Measurements from ENCODE around the gene ANKS3.

DNA sequence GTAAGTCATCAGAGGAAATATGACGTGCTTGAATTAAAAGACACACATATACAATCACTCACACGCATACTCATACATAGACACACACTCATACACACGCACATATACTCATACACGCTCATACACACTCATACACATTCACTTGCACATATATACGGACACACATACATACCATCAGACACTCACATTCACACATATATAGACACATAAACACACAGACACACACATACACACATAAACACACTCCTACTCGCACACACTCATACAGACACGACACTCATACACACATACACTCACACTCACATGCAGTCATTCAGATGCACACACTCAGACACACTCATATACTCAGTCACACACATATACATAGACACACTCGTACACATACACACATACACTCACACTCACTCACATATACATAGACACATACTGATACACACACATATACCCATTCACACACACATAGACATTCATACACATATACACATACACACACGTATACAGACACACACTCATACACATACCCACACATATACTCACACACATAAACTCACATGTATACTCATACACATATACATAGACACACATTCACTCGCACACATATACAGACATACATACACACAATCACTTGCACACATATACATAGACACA lies 65.6 kb downstream of the ANKS3 start:
- TF ChIP-seq, protein P1, sequence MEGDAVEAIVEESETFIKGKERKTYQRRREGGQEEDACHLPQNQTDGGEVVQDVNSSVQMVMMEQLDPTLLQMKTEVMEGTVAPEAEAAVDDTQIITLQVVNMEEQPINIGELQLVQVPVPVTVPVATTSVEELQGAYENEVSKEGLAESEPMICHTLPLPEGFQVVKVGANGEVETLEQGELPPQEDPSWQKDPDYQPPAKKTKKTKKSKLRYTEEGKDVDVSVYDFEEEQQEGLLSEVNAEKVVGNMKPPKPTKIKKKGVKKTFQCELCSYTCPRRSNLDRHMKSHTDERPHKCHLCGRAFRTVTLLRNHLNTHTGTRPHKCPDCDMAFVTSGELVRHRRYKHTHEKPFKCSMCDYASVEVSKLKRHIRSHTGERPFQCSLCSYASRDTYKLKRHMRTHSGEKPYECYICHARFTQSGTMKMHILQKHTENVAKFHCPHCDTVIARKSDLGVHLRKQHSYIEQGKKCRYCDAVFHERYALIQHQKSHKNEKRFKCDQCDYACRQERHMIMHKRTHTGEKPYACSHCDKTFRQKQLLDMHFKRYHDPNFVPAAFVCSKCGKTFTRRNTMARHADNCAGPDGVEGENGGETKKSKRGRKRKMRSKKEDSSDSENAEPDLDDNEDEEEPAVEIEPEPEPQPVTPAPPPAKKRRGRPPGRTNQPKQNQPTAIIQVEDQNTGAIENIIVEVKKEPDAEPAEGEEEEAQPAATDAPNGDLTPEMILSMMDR (IDR thresholded peaks at IDR 0.05): no peak
- no peak for TF ChIP-seq POLR2A (IDR thresholded peaks at IDR 0.05)
- TF ChIP-seq EP300 (IDR thresholded peaks at IDR 0.05): no peak
- no peak for TF ChIP-seq POLR2AphosphoS5 (IDR thresholded peaks at IDR 0.05)
